RWPE1 (cell line): ENCODE data around the gene LYZ.
A peak's percentile ranks its signal among the peaks of the same experiment; 100 is the strongest.

ENCODE experiments used
- CTCF ChIA-PET: fragments of 350-600 bp; sonication (Branson Sonifier 250); formaldehyde crosslinking; extraction: SDS; loops from one replicate; lab custom pipeline; 2021; lab: Yijun Ruan, JAX
- POLR2A ChIA-PET: fragments of 400-600 bp; formaldehyde crosslinking; extraction: SDS; loops from one replicate; lab custom pipeline; 2020; ENCODE audit warnings: antibody characterized with exemption; ENCODE audit not compliant: low non-redundant PET; lab: Yijun Ruan, JAX
- DNase-seq: peaks from one replicate; pipeline ENCODE4 v3.0.0; 2012; ENCODE audit warnings: low spot score
- H3K27ac ChIP-seq: fragments of 450-650 bp; 2 replicates; pipeline ENCODE4 v1.5.1; 2017
- CTCF ChIP-seq: fragments of 450-650 bp; conservative IDR thresholded peaks from 2 replicates; pipeline ENCODE4 v1.5.1; 2017; ENCODE audit warnings: low read depth, mild to moderate bottlenecking

Gene LYZ

GRCh38 chr12:69354172-69354555, 6.0 kb downstream of the LYZ start:
- CTCF ChIA-PET = no interaction called here
- no peak for TF ChIP-seq CTCF
- H3K27ac ChIP-seq = no peak overlapping the region
- no peak for DNase-seq
- POLR2A ChIA-PET = no interaction called here

GRCh38 chr12:69354556-69355187, 6.5 kb downstream of the LYZ start:
- DNase-seq = no peak
- no peak overlapping the region for H3K27ac ChIP-seq
- ChIA-PET POLR2A (interaction anchor here (0.5 kb wide), 1 partner anchor 1225 kb away, joined by 4 read pairs; no protein-coding TSS in a partner anchor), CTCF (no interaction called here)
- no peak for TF ChIP-seq CTCF

GRCh38 chr12:69355363-69356028, 7.3 kb downstream of the LYZ start:
- ChIA-PET POLR2A (no interaction called here), CTCF (interaction anchor here (0.6 kb wide), 1 partner anchor 138 kb away, joined by 7 read pairs; no protein-coding TSS in a partner anchor)
- no peak overlapping the region for H3K27ac ChIP-seq
- DNase-seq = no peak
- TF ChIP-seq CTCF = no peak

GRCh38 chr12:69359531-69360347, 11.6 kb downstream of the LYZ start, which contains the start of gene YEATS4:
TSS of gene YEATS4 (plus strand) at chr12:69359743. CDS start at chr12:69359973, 230 bp downstream.
- TF ChIP-seq CTCF = no peak
- ChIA-PET CTCF (no interaction called here), POLR2A (no interaction called here)
- peak; percentile 89 for DNase-seq
- peak within 1 kb of the TSS; percentile 97 for H3K27ac ChIP-seq

GRCh38 chr12:69360348-69360672, 12.1 kb downstream of the LYZ start:
- peak overlapping the region; percentile 97 for H3K27ac ChIP-seq
- ChIA-PET CTCF (no interaction called here), POLR2A (no interaction called here)
- DNase-seq = no peak
- no peak for TF ChIP-seq CTCF

GRCh38 chr12:69366796-69367195, 18.6 kb downstream of the LYZ start:
- POLR2A ChIA-PET = no interaction called here
- CTCF ChIA-PET = no interaction called here
- TF ChIP-seq CTCF = no peak
- DNase-seq = no peak
- no peak overlapping the region for H3K27ac ChIP-seq
